Sigmoid colon (tissue), 4 donors: ENCODE results near the gene ANKZF1.

Experiments used
- EP300 ChIP-seq, 4 donors: sonication (generic); formaldehyde crosslinking; IDR thresholded peaks; one replicate each; pipeline ENCODE4 v1.6.1; 2017; ENCODE audit warnings: antibody characterized with exemption in 4 of 4
- POLR2A ChIP-seq, 2 donors: fragments of 450-650 bp; IDR thresholded peaks; one replicate each; pipeline ENCODE4 v1.6.1; 2016; ENCODE audit warnings: antibody characterized with exemption in 2 of 2, mild to moderate bottlenecking in 2 of 2, moderate library complexity in 2 of 2
- POLR2AphosphoS5 ChIP-seq, 4 donors: sonication (generic); formaldehyde crosslinking; IDR thresholded peaks; one replicate each; pipeline ENCODE4 v1.6.1; 2017; ENCODE audit warnings: antibody characterized with exemption in 4 of 4
- TF ChIP-seq, protein P1 (sequence below), 4 experiments: fragments of 450-650 bp in 3 of 4; fragments of 200-600 bp in 1 of 4; IDR thresholded peaks; one replicate each; pipeline ENCODE4 v1.5.1; 2016 to 2019; ENCODE audit warnings: antibody characterized with exemption in 4 of 4, mild to moderate bottlenecking in 3 of 4, moderate library complexity in 2 of 4

DNA sequence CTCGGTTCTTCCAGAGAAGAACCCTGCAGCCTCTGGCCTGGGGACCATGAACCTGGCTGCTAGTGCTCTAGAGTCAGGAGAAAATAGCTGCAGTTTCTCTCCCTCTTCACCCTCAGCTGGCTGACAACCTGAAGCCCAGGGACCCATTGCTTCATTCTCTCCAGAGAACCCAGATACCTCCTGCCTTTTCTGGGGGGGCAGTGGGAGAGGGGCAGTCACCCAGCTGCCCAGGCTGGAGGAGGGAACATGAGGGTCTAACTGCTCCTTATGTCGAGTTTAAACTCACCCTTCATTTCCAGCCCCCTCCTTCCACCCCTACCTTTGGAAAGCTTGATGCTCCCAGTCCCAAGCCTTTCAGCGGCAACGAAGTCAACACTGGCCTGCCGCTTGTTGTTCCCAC, 30.6 kb upstream of the ANKZF1 start:
- TF ChIP-seq, protein P1, sequence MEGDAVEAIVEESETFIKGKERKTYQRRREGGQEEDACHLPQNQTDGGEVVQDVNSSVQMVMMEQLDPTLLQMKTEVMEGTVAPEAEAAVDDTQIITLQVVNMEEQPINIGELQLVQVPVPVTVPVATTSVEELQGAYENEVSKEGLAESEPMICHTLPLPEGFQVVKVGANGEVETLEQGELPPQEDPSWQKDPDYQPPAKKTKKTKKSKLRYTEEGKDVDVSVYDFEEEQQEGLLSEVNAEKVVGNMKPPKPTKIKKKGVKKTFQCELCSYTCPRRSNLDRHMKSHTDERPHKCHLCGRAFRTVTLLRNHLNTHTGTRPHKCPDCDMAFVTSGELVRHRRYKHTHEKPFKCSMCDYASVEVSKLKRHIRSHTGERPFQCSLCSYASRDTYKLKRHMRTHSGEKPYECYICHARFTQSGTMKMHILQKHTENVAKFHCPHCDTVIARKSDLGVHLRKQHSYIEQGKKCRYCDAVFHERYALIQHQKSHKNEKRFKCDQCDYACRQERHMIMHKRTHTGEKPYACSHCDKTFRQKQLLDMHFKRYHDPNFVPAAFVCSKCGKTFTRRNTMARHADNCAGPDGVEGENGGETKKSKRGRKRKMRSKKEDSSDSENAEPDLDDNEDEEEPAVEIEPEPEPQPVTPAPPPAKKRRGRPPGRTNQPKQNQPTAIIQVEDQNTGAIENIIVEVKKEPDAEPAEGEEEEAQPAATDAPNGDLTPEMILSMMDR (IDR thresholded peaks at IDR 0.05), result no peak
- no peak for TF ChIP-seq POLR2AphosphoS5 (IDR thresholded peaks at IDR 0.05)
- TF ChIP-seq POLR2A (IDR thresholded peaks at IDR 0.05), result no peak
- no peak for TF ChIP-seq EP300 (IDR thresholded peaks at IDR 0.05)
